Measurements from ENCODE around the gene ACSM6.
"Not testable (repeated sequence)": the region's sequence is repeated elsewhere in the genome, so short reads cannot be mapped to it uniquely, and the experiment has no call there.

Gene ACSM6

DNA sequence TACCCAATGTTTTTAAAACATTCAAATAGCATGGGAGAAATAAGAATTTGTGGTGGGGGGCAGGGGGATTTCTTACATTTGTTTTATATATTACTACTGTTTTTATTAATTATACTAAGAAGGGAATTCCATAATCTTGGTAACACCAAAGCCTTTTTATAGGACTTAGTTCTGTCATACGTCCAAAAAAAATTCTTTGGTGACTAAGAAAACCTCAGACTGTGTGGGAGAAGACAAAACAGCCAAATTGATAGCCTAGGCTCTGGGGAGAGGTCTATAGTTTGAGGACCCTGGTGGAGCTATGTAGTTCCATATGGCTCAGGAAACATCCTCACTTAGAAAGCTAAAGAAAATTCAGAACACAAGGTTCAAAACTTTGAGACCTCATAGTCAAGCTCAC is 23.4 kb downstream of the ACSM6 start:
- DNase-seq: no peak

DNA sequence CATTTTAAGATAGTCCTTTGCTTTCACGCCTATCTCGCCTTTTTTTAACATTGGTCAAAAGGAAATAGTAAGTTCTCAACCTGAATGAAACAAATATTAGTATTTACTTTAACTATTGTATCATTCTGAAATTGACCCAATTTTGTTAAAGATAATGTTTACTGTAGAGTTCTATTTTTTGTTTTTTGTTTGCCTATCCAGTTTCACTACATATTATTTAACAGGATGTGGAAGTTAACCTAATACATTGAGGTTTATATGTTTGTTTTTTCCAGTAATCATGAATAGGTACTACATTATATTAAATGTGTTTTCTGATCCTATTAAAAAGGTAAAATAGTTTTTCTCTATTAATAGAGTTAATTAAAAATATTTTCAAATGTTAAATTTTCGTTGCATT is 26.5 kb downstream of the ACSM6 start:
- no peak for DNase-seq

DNA sequence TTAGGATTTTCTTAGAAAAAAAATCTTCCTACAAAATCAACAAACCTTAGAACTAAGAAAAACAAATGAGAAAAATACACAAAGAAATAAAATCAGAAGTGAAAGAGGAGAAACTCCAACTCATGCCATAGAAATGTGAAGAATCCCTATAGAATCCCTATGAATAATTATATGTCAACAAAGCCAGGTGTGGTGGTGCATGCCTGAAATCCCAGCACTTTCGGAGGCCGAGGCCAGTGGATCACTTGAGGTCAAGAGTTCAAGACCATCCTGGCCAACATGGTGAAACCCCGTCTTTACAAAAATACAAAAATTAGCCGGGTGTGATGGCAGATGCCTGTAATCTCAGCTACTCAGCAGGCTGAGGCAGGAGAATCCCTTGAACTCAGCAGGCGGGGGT is 27.1 kb downstream of the ACSM6 start:
- DNase-seq: no peak

DNA sequence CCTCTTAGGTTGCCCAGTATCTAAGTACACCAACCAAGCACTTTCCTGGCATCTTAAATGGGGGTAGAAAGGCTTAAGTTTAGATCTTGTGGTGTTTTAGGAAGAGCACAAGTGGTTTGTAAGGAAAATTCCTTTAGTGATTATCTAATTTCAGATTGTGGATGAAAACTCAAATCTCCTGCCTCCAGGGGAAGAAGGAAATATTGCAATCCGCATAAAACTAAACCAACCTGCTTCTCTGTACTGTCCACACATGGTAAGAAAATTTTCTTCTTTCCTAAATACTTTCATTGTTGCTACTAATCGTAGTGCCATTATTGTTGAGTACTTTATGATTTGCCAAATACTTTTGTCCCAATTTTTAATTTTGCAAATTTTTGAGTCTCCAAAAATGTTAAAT is 31.1 kb downstream of the ACSM6 start:
- DNase-seq: no peak

DNA sequence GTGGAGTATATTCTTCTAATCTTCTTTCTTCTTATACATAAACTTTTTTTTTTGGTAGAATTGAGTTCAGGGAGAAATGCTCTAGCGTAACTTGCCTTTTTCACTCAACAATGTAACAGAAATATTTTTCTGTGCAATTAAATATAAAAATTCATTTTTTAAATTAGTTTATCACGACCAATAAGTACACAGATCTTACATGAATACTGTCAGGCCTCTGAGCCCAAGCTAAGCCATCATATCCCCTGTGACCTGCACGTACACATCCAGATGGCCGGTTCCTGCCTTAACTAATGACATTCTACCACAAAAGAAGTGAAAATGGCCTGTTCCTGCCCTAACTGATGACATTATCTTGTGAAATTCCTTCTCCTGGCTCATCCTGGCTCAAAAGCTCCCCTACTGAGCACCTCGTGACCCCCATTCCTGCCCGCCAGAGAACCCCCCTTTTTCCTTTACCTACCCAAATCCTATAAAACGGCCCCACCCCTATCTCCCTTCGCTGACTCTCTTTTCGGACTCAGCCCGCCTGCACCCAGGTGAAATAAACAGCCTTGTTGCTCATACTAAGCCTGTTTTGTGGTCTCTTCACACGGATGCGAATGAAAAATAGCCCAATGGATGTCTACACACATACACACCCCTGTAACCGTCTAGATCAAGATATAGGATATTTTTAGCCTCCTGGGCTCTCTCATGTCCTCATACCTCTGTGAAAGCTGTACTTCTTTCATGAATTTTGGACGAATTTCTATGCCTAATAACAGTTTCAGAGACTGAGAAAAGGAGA is 35.1 kb downstream of the ACSM6 start:
- not testable (repeated sequence) for DNase-seq

DNA sequence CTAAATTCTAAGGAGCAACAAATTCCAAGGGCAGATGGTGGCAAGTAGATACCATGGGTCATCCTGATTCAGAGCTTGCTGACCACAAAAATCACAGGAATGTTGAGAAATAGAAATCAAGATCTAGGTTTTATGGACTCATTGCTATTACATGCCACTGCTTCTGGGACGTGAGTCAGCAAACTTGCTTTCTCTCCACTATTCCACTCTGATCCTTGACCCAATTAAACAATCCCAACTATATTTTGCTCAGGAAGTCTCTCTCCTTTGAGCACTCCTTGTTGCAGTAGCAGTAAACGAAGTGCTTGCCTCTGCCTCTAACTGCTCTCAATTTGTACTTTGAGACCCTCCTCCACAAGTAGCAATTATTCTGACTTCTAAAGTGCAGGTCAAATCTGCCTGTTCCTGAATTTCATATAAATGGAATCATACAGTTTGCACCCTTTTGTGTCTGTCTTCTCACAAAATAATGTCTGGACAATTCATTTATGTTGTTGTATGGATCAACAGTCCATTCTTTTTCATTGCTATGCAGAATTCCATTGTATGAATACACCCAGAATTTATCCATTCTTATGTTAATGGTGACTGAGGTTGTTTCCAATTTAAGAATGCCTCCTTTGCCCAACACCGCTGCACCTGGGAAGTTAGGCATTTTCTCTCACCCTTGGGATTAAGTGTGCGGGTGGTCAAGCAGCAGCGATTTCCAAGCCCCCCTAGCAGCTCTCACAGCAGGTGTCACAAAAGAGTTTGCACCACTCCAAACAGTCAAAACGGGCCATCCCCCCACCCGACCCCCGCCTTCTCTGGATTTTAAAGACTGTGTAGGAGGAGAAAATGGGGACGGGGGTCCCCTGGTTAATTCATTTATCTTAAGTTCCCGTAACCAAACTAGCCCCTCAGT is 35.9 kb downstream of the ACSM6 start:
- DNase-seq: no peak

DNA sequence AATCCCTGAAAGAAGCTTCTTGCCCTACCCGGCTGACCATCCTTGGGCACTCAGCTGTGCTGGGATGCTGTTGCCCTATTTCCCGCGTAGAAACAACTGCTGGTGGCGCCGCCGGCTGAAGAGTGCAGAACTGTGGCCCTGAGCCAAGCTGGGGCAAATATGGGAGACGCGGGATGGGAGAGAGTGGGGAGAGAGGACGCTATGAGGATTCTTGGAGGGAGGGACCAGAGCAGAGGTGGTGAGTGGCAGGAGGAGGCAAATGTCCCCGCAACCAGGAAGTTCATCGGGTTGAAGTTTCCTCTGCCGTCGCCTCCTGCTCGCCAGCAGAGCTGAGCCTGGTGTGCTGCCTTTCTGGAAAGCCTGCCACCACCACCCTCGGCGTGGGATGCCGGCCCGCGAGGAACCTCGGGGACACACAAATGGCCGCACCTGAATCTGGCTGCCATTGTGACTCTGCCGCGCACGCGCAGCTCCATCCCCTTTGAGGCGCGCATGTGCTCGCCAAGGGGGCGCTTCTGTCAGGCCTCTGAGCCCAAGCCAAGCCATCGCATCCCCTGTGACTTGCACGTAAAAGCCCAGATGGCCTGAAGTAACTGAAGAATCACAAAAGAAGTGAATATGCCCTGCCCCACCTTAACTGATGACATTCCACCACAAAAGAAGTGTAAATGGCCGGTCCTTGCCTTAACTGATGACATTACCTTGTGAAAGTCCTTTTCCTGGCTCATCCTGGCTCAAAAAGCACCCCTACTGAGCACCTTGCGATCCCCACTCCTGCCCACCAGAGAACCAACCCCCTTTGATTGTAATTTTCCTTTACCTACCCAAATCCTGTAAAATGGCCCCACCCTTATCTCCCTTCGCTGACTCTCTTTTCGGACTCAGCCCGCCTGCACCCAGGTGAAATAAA is 36.9 kb downstream of the ACSM6 start:
- not testable (repeated sequence) for DNase-seq

DNA sequence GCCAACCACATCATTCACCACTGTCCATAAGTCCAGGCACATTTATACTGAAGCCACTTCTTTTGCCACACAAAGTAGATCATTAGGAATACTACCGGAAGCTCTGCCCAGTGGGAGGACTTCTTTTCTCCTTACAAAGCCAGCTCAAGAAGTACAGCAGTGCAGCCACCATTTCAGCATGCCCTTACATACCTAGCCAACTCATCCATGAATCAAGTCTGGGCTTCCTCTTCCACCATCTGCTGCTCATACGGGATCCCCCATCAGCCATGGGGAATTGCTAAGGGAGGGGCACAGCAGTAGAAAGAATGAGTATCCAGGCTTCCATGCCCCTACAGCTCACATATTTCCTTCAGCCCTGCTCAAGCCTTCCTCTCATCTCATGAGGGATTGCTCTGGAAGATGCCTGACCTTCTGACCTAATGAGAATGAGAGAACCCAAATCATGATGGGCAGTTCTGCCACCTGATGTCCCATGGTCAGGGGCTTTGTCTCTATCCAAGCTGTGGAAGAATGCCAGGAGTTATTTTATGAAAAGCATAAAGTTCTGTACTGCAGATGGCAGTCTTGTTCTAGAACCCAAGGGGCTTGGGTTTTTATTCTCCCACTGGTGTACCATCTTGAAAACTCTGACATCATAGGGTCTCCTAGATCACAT is 39.5 kb downstream of the ACSM6 start:
- no peak for DNase-seq

DNA sequence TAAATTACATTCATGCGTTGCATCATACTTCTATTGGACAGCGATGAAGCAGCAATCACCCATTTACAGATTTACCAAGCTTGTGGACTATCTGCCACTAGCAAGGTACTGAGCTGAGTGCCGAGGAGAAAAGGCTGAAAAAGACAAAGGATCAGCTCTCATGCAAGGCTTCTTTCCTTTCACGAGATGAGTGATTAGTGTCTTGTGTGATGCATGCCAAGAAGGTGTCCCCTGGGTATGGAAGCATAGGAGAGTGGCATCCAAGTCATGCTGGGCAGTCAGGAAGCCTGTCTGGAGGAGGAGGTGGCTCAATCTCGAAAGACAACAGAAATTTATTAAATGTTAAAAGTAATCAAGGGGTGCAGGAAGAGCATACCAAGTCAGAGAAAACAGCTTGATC is 40.9 kb downstream of the ACSM6 start:
- DNase-seq: no peak

DNA sequence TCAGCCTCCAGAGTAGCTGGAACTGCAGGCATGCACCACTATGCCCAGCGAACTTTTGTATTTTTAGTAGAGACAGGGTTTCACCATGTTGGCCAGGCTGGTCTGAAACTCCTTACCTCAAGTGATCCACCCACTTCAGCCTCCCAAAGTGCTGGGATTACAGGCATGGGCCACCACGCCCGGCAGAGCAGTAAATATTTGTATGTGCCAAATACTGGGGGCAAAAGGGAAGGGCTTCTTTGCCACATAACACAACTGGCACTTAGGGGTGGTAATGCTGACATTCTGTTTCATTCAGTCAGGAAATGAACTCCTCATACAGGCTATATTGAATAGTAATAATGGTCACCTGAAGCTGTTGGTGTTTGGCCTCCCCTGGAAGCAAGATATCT is 41.6 kb downstream of the ACSM6 start:
- no peak for DNase-seq

DNA sequence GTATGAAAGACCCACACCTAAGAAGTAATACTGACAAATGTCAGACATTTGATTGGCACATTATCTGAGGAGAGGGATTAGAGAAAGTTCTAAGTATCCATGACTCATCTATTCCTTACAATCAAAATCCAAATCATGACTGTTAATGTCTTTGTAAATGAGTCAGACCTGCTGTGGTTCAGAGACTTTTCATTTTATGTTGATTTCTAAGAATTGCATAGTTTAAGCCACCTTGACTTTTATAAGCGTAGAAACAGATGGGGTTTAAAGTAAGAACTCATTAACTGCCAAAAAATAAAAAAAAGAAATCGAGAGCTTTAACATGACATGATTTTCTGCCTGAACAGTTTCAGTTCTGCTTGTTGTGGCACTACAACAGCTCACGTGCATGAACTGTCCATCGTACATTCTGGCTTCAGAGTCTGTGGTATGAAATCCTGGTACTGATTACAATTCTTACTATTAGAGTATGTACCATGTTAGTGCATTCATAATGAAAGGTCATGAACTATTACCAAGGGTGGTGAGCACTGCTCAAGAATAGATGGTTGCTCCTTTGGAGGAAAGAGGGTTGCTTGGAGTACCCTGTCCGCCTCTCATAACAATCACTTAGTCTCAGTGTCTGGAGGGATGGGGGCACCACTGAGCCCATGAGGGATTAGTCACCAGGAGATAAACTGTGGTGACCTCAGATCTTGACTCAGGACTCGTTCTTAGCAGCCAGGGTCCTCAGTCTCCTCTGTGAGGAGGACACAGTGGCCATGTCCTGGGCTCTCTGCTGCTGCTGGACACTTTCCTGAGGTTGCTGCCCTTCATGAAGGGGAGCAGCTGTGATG is 42.2 kb downstream of the ACSM6 start:
- DNase-seq: no peak

DNA sequence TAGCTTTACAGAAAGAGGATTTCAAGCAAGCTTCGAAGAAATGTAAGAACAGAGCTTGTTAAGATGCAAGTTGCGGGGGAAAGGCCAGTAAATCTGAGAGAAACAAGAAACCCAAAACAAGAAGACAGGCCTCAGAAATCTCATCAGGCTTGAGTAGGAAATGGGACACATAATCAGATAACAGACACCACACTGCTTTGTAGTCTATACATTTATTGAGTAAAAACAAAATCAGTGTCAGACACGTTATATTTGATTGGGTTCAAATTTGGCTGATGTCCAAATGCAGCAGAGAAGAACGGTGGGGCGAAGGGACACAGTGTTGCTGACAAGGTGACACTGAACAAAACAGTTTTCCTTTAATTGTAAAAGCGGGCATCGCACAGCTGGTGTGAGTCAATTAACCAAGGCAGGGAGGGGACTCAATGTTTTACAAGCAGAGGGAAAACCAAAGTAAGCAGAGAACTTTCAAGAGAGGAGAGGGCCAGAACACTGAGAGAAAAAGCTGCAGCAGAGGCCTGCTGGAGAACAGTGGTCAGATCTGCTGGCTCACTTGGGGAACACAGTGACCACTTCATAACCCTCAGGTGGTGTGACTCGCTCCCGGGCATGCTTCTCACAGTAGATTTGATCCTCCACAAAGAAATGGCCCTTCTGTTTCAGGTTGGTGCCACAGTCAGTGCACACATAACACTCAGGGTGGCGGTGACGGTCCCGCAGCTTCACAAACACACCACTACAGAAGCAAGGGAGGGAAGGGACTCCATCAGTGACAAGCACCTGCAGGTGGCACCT is 43.5 kb downstream of the ACSM6 start:
- DNase-seq: no peak

DNA sequence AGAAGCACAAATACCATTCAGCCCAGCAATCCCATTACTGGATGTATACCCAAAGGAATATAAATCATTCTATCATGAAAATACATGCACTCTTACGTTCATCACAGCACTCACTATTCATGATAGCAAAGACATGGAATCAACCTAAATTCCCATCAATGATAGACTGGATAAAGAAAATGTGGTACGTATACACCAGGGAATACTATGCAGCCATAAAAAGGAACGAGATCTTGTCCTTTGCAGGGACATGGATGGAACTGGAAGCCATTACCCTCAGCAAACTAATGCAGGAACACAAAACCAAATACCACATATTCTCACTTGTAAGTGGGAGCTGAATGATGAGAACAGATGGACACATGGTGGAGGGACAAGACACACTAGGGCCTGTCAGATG is 46.1 kb downstream of the ACSM6 start:
- DNase-seq: not testable (repeated sequence)

DNA sequence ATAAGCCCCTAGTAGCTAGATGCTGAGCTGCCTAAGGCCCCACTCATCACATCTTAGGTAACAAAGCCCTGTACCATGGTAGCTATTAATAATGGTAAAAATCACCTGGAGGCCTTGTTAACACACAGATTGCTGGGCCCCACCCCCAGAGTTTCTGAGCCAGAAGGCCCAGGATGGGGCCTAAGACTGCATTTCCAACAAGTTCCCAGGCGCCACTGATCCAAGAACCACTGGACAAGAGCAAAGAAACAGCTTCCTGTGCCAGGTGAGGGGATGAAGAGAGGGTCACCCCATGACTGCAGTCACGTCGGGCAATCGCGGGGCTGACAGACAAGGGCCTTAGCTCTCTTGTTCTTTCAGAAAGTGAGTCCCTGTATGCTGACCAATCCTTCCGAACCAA is 46.8 kb downstream of the ACSM6 start:
- DNase-seq: no peak

DNA sequence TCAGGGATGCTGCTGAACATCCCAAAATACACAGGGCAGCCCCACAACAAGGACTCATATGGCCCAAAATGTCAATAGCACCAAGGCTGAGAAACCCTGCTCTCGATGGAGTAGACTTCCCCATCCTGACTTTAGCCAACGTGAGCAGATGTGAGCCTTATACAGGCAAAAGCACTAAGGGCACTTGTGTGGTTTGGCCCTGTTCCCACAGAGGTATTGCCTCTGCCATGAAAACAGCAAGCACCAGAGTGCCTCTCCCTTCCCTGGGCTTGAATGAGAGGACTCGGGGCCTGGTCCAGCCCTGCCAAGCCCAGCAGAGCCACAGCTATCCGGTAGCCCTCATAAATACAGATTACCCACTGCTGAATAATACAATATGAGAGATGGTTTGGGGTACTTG is 47.5 kb downstream of the ACSM6 start:
- peak; percentile 79 for DNase-seq

DNA sequence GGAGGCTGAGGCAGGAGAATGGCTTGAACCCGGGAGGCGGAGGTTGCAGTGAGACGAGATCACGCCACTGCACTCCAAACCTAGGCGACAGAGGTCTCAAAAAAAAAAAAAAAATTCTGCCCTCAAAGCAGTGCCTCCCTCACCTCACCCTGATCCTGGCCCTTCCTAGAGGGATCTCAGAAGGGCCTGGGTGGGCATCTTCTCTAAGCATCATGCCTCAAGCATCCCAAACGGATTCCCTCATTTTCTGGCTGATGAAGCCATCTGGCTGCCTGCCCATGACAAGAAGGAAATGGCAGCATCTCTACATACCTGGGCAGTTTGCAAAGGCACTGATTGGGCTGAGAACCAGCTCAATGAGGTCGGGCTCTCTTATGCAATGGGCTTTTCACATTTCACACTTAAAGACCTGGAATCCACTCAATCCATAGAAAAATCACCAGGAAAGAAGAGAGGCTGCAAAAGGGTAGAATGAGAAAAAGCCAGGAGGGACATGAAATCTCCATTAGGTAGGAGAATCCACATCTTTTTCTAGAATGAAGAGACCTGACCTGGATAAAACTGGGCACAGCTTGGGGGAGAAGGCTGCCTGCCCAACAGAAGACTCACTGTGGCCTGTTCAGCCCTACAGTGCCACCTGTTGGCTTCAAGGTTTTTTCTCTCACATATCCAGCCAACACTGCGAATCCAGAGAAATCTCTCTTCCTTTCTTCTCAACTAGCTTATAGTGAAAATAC is 48.7 kb downstream of the ACSM6 start:
- no peak for DNase-seq

DNA sequence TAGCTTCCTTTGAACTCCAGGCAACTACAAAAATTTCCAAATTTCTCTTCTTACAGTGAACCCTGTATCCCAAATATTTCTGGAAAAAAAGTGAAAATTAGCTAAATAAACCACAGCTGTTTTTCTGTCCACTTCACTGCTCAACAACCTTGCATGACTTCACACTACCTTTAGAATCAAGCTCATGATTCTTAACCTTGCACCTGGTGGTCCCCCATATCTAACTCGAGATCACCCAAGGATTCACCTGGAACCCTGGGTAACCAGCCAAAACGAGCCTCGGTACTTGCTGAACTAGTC is 49.2 kb downstream of the ACSM6 start:
- no peak for DNase-seq

DNA sequence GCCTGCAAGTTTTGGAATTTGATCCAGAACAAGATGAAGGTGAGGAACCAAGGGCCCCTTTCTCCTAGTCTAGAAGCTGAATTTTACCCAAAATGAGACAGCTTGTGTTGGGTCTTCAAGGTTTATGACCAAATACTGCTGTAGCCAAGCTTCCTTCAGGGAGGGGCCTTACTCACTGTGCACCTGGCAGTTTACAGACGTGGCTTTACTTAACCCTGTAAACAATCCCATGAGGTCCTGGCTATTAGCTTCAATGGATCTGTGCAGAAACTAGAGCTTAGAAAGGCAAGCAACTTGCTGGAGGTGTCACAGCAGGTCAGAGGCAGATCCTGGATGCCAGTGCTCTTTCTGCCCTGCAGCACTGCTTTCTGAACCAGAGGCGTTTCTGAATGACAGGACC is 50.1 kb downstream of the ACSM6 start:
- DNase-seq: no peak

DNA sequence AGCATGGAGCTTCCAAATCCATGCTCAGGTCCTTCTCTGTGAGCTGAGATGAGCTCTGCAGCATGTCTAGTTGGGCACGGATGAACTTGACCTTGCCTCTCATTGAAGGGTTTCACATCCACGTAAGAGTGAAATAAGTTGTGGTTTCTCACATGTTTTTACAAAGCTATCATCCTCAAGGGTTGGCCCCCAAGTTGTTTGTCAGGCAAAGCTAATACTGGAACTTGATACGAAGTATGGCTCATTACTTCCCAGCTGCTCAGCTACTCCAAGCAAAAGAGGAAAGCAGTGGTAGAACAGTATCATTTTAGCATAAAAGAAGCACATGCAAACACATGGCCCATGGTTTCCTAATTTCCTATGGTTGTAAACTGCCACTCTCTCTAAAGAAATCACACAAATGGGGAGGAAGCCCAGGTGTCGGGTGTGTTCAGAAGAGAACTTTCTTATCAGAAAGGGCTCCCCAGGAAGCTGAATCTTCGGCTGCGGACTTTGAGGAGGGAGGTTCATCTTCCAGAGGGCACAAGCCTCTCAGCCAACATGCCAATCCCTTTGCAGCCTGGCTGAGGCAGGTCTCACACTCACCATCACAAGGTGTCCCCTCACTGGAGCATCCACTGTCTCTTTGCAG is 51.5 kb downstream of the ACSM6 start:
- no peak for DNase-seq

DNA sequence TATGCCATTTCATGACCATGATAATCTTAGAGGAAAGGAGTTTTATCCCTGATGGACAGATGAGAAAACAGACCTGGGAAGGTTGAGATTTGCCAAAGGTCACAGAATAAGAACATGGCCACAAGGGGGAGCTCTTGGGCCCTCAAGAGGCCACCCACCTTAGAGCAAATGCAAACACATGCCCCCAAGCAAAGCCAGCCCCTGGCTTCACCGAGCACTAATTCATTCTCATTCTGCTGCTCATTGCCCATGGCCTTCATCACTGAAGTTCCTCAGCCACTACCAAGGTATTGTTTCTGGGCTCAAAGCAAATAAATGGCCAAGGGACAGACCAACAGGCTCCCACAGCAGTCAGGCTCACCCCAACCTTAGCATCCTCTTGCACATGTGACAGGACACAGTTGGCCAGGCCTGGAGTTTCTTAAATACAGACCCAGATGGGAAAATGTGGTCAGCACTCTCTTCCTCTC is 52.6 kb downstream of the ACSM6 start:
- peak; percentile 4 for DNase-seq

Measured in NCI-H2107 (cell line).